Endothelial cell of umbilical vein (primary cell): ENCODE measurements around the gene RUNX2. TPM values are rescaled to one million over a fixed set of nuclear protein-coding genes. Genes with fewer than 3 reads are reported as not detected.

Experiments used
- BruUV-seq: library from RNA; stranded (reverse); fragments of 400-500 nt; replicated peaks from 2 replicates; lab custom pipeline; 2021; lab: Mats Ljungman, UMichigan
- CTCF ChIA-PET: fragments of 300-600, 350-600 bp; sonication (Branson Sonifier 250); formaldehyde crosslinking; loops from one replicate; lab custom pipeline; 2021; ENCODE audit warnings: antibody characterized with exemption, inconsistent platforms; lab: Charles Lee
- POLR2A ChIA-PET: fragments of 300-600, 350-600 bp; sonication (Branson Sonifier 250); formaldehyde crosslinking; loops from one replicate; lab custom pipeline; 2021; ENCODE audit warnings: antibody characterized with exemption, inconsistent platforms; lab: Charles Lee
- DNase-seq: peaks from one replicate; pipeline ENCODE4 v3.0.0-alpha.2; 2011; ENCODE audit warnings: low read depth, low spot score
- FAIRE-seq: peaks from 2 replicates; lab custom pipeline; 2011; peaks lifted over from hg19 to GRCh38; lab: Jason Lieb, UNC
- H2AFZ ChIP-seq: 2 replicates; pipeline ENCODE4 v1.6.0; 2012; ENCODE audit warnings: low read depth, low read length, control low read depth, inconsistent platforms
- H3K27ac ChIP-seq: 2 replicates; pipeline ENCODE4 v1.5.1; 2011; ENCODE audit warnings: low read depth, mild to moderate bottlenecking, control low read depth, low read length, moderate library complexity; ENCODE audit not compliant: insufficient read depth
- H3K27me3 ChIP-seq, 2 experiments: 2 replicates each; pipeline versions ENCODE4 v1.6.0 to v1.6.1; 2011; ENCODE audit warnings: low read length in 2 of 2, mixed read lengths in 1 of 2; ENCODE audit not compliant: control insufficient read depth in 2 of 2, insufficient read depth in 2 of 2
- H3K36me3 ChIP-seq, 2 experiments: 2 replicates in 1 of 2; 3 replicates in 1 of 2; pipeline ENCODE4 v1.5.1; 2011; ENCODE audit warnings: low read length in 2 of 2, mild to moderate bottlenecking in 1 of 2, moderate library complexity in 1 of 2; ENCODE audit not compliant: control insufficient read depth in 2 of 2, insufficient read depth in 2 of 2; ENCODE audit errors: extremely low read depth in 1 of 2
- H3K4me1 ChIP-seq: 3 replicates; pipeline ENCODE4 v1.5.1; 2011; ENCODE audit warnings: mild to moderate bottlenecking, low read length; ENCODE audit not compliant: control insufficient read depth, insufficient read depth; ENCODE audit errors: extremely low read depth
- H3K4me2 ChIP-seq: 2 replicates; pipeline ENCODE4 v1.6.1; 2011; ENCODE audit warnings: low read length, control low read depth, mixed read lengths; ENCODE audit not compliant: insufficient read depth
- H3K4me3 ChIP-seq, 3 experiments: fragments of 200-600 bp in 1 of 3; sonication (generic), shearing (Covaris generic) in 1 of 3; replicated peaks in 1 of 3; 2 replicates each; pipeline ENCODE4 v1.5.1; 2011 to 2016; ENCODE audit warnings: control low read depth in 3 of 3, low read length in 3 of 3, mild to moderate bottlenecking in 2 of 3, inconsistent platforms in 1 of 3, low read depth in 1 of 3, moderate library complexity in 1 of 3; ENCODE audit not compliant: insufficient read depth in 1 of 3
- H3K79me2 ChIP-seq: 2 replicates; pipeline ENCODE4 v1.6.0; 2012; ENCODE audit warnings: low read length, inconsistent platforms; ENCODE audit not compliant: control insufficient read depth, insufficient read depth
- H3K9ac ChIP-seq: replicated peaks from 2 replicates; pipeline ENCODE3; 2011; ENCODE audit warnings: low read length, control low read depth; ENCODE audit not compliant: insufficient read depth; ENCODE audit errors: extremely low read depth
- H3K9me1 ChIP-seq: replicated peaks from 3 replicates; pipeline ENCODE4 v1.6.0; 2011; ENCODE audit warnings: mild to moderate bottlenecking, low read length; ENCODE audit not compliant: control insufficient read depth, insufficient read depth; ENCODE audit errors: extremely low read depth
- H3K9me3 ChIP-seq: replicated peaks from 2 replicates; pipeline ENCODE4 v1.5.1; 2012; ENCODE audit warnings: low read length, inconsistent platforms; ENCODE audit not compliant: control insufficient read depth, insufficient read depth
- H4K20me1 ChIP-seq: replicated peaks from 2 replicates; pipeline ENCODE3; 2011; ENCODE audit warnings: mild to moderate bottlenecking, low read length; ENCODE audit not compliant: control insufficient read depth, insufficient read depth; ENCODE audit errors: extremely low read depth
- CTCF ChIP-seq, 2 donors: IDR thresholded peaks; 1 replicate in 1 of 2; 2 replicates in 1 of 2; pipeline ENCODE4 v1.5.1; 2011; ENCODE audit warnings: low read length in 2 of 2, mild to moderate bottlenecking in 2 of 2, moderate library complexity in 2 of 2, control low read depth in 1 of 2, inconsistent platforms in 1 of 2, low read depth in 1 of 2; ENCODE audit not compliant: insufficient read depth in 1 of 2; ENCODE audit errors: extremely low read depth in 1 of 2
- EZH2 ChIP-seq: IDR thresholded peaks from 2 replicates; pipeline ENCODE4 v1.6.1; 2012; ENCODE audit warnings: borderline replicate concordance, low read depth, mild to moderate bottlenecking, moderate library complexity, low read length, inconsistent platforms; ENCODE audit not compliant: severe bottlenecking
- FOS ChIP-seq: IDR thresholded peaks from 2 replicates; pipeline ENCODE4 v1.6.1; 2011; ENCODE audit warnings: mild to moderate bottlenecking, low read length, moderate library complexity, borderline replicate concordance; ENCODE audit not compliant: insufficient read depth
- GATA2 ChIP-seq: IDR thresholded peaks from 2 replicates; pipeline ENCODE4 v1.7.0; 2011; ENCODE audit warnings: low read depth, mild to moderate bottlenecking, moderate library complexity, mixed read lengths, low read length; ENCODE audit not compliant: insufficient read length, insufficient read depth
- JUN ChIP-seq: IDR thresholded peaks from 2 replicates; pipeline ENCODE4 v1.6.1; 2011; ENCODE audit warnings: borderline replicate concordance, low read depth; ENCODE audit not compliant: insufficient read length, insufficient read depth
- MYC ChIP-seq: IDR thresholded peaks from one replicate; pipeline ENCODE4 v1.6.1; 2011; ENCODE audit warnings: mild to moderate bottlenecking, low read depth, low read length
- POLR2A ChIP-seq: IDR thresholded peaks from 2 replicates; pipeline ENCODE4 v1.6.1; 2012; ENCODE audit warnings: low read depth, mild to moderate bottlenecking, control low read depth, low read length
- POLR2AphosphoS5 ChIP-seq: IDR thresholded peaks from 2 replicates; pipeline ENCODE4 v1.6.1; 2012; ENCODE audit warnings: low read depth, mild to moderate bottlenecking, control low read depth, low read length, moderate library complexity; ENCODE audit not compliant: insufficient read depth
- dilution Hi-C: fragments of 300-500 bp; cut with MboI; formaldehyde crosslinking; loops from one replicate; pipeline ENCODE4 v1.15.0; 2019; ENCODE audit warnings: low sequenced_read_pairs; ENCODE audit not compliant: extremely low pct_ligation_motif_present
- intact Hi-C: fragments of 100-400 bp; cut with micrococcal nuclease; formaldehyde crosslinking; loops from one replicate; pipeline ENCODE4 v1.10.0; 2022
- polyA plus RNA-seq, 4 experiments: library from polyadenylated mRNA; depleted of rRNA in 3 of 4; stranded (reverse) in 3 of 4; unstranded in 1 of 4; fragments of >200 nt; gene quantifications; 2 replicates each; pipeline versions ENCODE4 v1.2.1 to v1.2.3, GENCODE V29; 2011 to 2012; ENCODE audit warnings: missing spikeins in 1 of 4
- total RNA-seq: library from RNA; stranded (reverse); gene quantifications from 2 replicates; pipeline ENCODE4 v1.2.3, GENCODE V29; 2021
- TF ChIP-seq, protein P1 (sequence below): IDR thresholded peaks from 2 replicates; pipeline ENCODE4 v1.6.1; 2011; ENCODE audit not compliant: insufficient read depth, insufficient read length

Gene RUNX2
- total and polyA plus RNA-seq, 2 donors (not counting 3 experiments of a cell fraction or from before 2014, with no cell fraction given) = 0.06 TPM; not detected in 1

DNA sequence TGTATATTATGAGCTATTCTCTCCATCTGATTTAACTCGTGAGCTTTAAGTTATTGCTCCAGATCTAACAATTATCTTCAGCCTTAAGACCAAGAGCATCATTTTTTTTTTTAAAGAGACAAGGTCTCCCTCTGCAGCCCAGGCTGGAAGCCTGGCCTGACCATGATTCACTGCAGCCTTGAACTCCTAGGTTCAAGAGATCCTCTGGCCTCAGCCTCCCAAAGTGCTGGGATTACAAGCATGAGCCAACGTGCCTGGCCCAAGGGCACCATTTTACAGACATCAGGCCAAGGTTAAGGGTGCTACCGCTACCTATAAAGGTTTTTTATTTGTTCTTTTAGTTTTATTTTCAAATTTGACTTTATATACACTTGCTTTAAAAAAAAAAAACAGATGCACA lies 47.3 kb downstream of the RUNX2 start:
- TF ChIP-seq JUN = no peak
- TF ChIP-seq CTCF (IDR thresholded peaks at IDR 0.05; ENCODE audit: extremely low read depth in 1 of 2, insufficient read depth in 1 of 2, low read depth in 1 of 2, low read length in 2 of 2) = no peak
- TF ChIP-seq FOS = no peak
- TF ChIP-seq GATA2 = no peak
- no peak for TF ChIP-seq EZH2
- TF ChIP-seq POLR2AphosphoS5 = no peak
- TF ChIP-seq, protein P1, sequence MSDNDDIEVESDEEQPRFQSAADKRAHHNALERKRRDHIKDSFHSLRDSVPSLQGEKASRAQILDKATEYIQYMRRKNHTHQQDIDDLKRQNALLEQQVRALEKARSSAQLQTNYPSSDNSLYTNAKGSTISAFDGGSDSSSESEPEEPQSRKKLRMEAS = no peak
- no peak for TF ChIP-seq MYC
- no peak for TF ChIP-seq POLR2A
- POLR2A ChIA-PET = no interaction called here
- no TSS peak for BruUV-seq
- dilution Hi-C loops (no loop called here), intact Hi-C loops (no loop called here)
- Histone ChIP-seq H3K27me3 (no peaks in the 10 kb centered on the region), H3K36me3 (no peaks in the 10 kb centered on the region), H4K20me1 (no peaks in the 10 kb centered on the region), H3K9me3 (no peaks in the 10 kb centered on the region), H3K4me2 (no peak overlapping the region), H3K4me3 (no peak overlapping the region), H3K9me1 (no peaks in the 10 kb centered on the region), H3K27ac (no peak overlapping the region), H2AFZ (no peak overlapping the region), H3K79me2 (no peaks in the 10 kb centered on the region), H3K4me1 (peaks cover 8% of the 10 kb centered on the region), H3K9ac (no peak overlapping the region)
- FAIRE-seq (no peak), DNase-seq (no peak)
- CTCF ChIA-PET = interaction anchor here (0.9 to 1.2 kb wide), 2 partner anchors 43 to 900 kb away, joined by 3 read pairs; no protein-coding TSS in a partner anchor
